ENCODE results near the gene MTA1. TPM values are rescaled to one million over a fixed set of nuclear protein-coding genes. Genes with fewer than 3 reads are reported as not detected.

Gene MTA1
- total RNA-seq, 1 experiment from 2014 or later: 166 TPM

- H3K27me3 Mint-ChIP-seq (ENCODE audit: insufficient read depth, unreplicated experiment): peaks cover 10% of the 10 kb centered on the region
- no peaks in the 10 kb centered on the region for H3K4me1 Mint-ChIP-seq (ENCODE audit: insufficient read depth, unreplicated experiment)
- no peak for TF ChIP-seq CTCF (IDR thresholded peaks at IDR 0.05; ENCODE audit: unreplicated experiment)
- ChIA-PET CTCF (no interaction called here), POLR2A (no interaction called here)
- H3K36me3 Mint-ChIP-seq (ENCODE audit: insufficient read depth, unreplicated experiment): peaks cover 11% of the 10 kb centered on the region
- no peak overlapping the region for H3K27ac Mint-ChIP-seq (ENCODE audit: low read depth, unreplicated experiment)
- BruUV-seq (replicated peaks): no TSS peak
- H3K9me3 Mint-ChIP-seq (ENCODE audit: unreplicated experiment): no peaks in the 10 kb centered on the region
- no peak overlapping the region for H3K4me3 Mint-ChIP-seq (ENCODE audit: unreplicated experiment)
- intact Hi-C loops (cut with micrococcal nuclease): no loop called here
- DNase-seq (ENCODE audit: unreplicated experiment): no peak
These were observed 11.0 kb upstream of the MTA1 start for GRCh38 chr14:105408592-105408991.

- no peaks in the 10 kb centered on the region for H3K9me3 Mint-ChIP-seq (ENCODE audit: unreplicated experiment)
- POLR2A ChIA-PET: no interaction called here
- intact Hi-C loops (cut with micrococcal nuclease): no loop called here
- H3K27me3 Mint-ChIP-seq (ENCODE audit: insufficient read depth, unreplicated experiment): peaks cover 10% of the 10 kb centered on the region
- no peak for DNase-seq (ENCODE audit: unreplicated experiment)
- H3K36me3 Mint-ChIP-seq (ENCODE audit: insufficient read depth, unreplicated experiment): peaks cover 11% of the 10 kb centered on the region
- CTCF ChIA-PET: interaction anchor here (0.7 kb wide), 1 partner anchor 71 kb away, joined by 4 read pairs; no protein-coding TSS in a partner anchor
- TF ChIP-seq CTCF (IDR thresholded peaks at IDR 0.05; ENCODE audit: unreplicated experiment): no peak
- no TSS peak for BruUV-seq (replicated peaks)
- H3K4me3 Mint-ChIP-seq (ENCODE audit: unreplicated experiment): no peak overlapping the region
- no peaks in the 10 kb centered on the region for H3K4me1 Mint-ChIP-seq (ENCODE audit: insufficient read depth, unreplicated experiment)
- no peak overlapping the region for H3K27ac Mint-ChIP-seq (ENCODE audit: low read depth, unreplicated experiment)
These were observed 10.3 kb upstream of the MTA1 start for GRCh38 chr14:105409364-105409763.

GRCh38 chr14:105410642-105411016 is 9.0 kb upstream of the MTA1 start:
- CTCF ChIA-PET: interaction anchor here (1.2 kb wide), 1 partner anchor 39 kb away, joined by 3 read pairs; no protein-coding TSS in a partner anchor
- intact Hi-C loops (cut with micrococcal nuclease): no loop called here
- no TSS peak for BruUV-seq (replicated peaks)
- Mint-ChIP-seq H3K4me3 (ENCODE audit: unreplicated experiment) (peak overlapping the region; percentile 64), H3K27ac (ENCODE audit: low read depth, unreplicated experiment) (no peak overlapping the region), H3K27me3 (ENCODE audit: insufficient read depth, unreplicated experiment) (peaks cover 10% of the 10 kb centered on the region), H3K36me3 (ENCODE audit: insufficient read depth, unreplicated experiment) (peaks cover 5% of the 10 kb centered on the region), H3K4me1 (ENCODE audit: insufficient read depth, unreplicated experiment) (no peaks in the 10 kb centered on the region), H3K9me3 (ENCODE audit: unreplicated experiment) (no peaks in the 10 kb centered on the region)
- DNase-seq (ENCODE audit: unreplicated experiment): no peak
- POLR2A ChIA-PET: no interaction called here
- TF ChIP-seq CTCF (IDR thresholded peaks at IDR 0.05; ENCODE audit: unreplicated experiment): no peak

- DNase-seq (ENCODE audit: unreplicated experiment): peak; percentile 27
- intact Hi-C loops (cut with micrococcal nuclease): no loop called here
- POLR2A ChIA-PET: interaction anchor here (0.6 kb wide), 1 partner anchor 114 kb away, joined by 7 read pairs; no protein-coding TSS in a partner anchor
- TF ChIP-seq CTCF (IDR thresholded peaks at IDR 0.05; ENCODE audit: unreplicated experiment): no peak
- CTCF ChIA-PET: interaction anchor here (0.7 to 1.2 kb wide), 2 partner anchors 39 to 69 kb away, joined by 3 read pairs; no protein-coding TSS in a partner anchor
- no peak overlapping the region for H3K27ac Mint-ChIP-seq (ENCODE audit: low read depth, unreplicated experiment)
- H3K9me3 Mint-ChIP-seq (ENCODE audit: unreplicated experiment): no peaks in the 10 kb centered on the region
- H3K27me3 Mint-ChIP-seq (ENCODE audit: insufficient read depth, unreplicated experiment): peaks cover 10% of the 10 kb centered on the region
- BruUV-seq (replicated peaks): no TSS peak
- H3K4me3 Mint-ChIP-seq (ENCODE audit: unreplicated experiment): peak overlapping the region; percentile 64
- H3K4me1 Mint-ChIP-seq (ENCODE audit: insufficient read depth, unreplicated experiment): no peaks in the 10 kb centered on the region
- H3K36me3 Mint-ChIP-seq (ENCODE audit: insufficient read depth, unreplicated experiment): no peaks in the 10 kb centered on the region
These were observed 8.3 kb upstream of the MTA1 start for GRCh38 chr14:105411017-105411941.

All from MCF 10A (cell line).